ENCODE measurements around the gene LRRC15.

LRRC15 gene

DNA sequence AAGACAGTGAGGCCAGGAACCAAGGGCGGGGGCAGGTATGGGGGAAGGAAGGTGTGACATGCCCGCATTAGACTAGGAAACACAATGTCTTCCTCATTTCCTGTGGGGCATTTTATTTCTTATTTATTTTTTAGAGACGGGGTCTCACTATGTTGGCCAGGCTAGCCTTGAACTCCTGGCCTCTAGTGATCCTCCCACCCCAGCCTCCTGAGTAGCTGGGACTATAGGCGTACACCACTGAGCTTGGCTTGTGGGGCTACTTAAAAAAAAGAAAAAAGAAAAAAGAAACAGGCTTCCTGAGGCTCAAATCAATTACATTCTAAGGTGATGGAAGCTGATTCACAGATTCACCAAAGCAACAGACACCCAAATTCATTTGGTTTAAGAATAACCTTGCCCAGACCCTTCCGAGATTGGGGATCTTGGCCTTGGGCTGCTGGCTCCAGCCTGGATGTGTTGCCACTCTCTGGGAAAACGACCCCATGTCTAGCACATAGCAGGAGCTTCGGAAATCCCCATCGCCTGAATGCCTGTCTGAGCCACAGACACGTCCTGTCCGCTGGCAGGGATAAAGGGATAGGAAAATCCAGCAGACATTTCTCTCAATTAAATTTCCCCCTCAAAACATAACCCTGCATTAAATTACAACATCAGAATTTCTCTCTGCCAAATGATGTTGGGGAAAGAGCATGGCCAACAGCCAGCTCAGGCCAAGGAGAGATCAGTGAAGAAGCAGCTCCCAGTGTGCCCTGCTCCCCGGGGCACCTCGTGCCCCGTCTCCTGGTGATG, 31.4 kb downstream of the LRRC15 start:
- Mint-ChIP-seq H3K27ac (no peak overlapping the region), H3K4me1 (peaks cover 10% of the 10 kb centered on the region), H3K9me3 (no peaks in the 10 kb centered on the region), H3K36me3 (no peaks in the 10 kb centered on the region), H3K4me3 (no peak overlapping the region), H3K27me3 (peaks cover 55% of the 10 kb centered on the region)
- no peak for ATAC-seq

GRCh38 chr3:194336601-194337355, 32.8 kb downstream of the LRRC15 start:
- Mint-ChIP-seq H3K27ac (no peak overlapping the region), H3K36me3 (no peaks in the 10 kb centered on the region), H3K4me1 (peaks cover 11% of the 10 kb centered on the region), H3K9me3 (no peaks in the 10 kb centered on the region), H3K27me3 (peaks cover 55% of the 10 kb centered on the region), H3K4me3 (no peak overlapping the region)
- ATAC-seq: no peak

- Mint-ChIP-seq H3K27me3 (peaks cover 65% of the 10 kb centered on the region), H3K9me3 (no peaks in the 10 kb centered on the region), H3K4me1 (peaks cover 11% of the 10 kb centered on the region), H3K36me3 (no peaks in the 10 kb centered on the region), H3K4me3 (peak overlapping the region; percentile 82), H3K27ac (no peak overlapping the region)
- ATAC-seq: no peak
Observed at GRCh38 chr3:194333981-194334320, 35.6 kb downstream of the LRRC15 start.

GRCh38 chr3:194333212-194333980, 36.1 kb downstream of the LRRC15 start:
- H3K36me3 Mint-ChIP-seq: no peaks in the 10 kb centered on the region
- H3K4me1 Mint-ChIP-seq: peaks cover 11% of the 10 kb centered on the region
- peak; percentile 93 for ATAC-seq
- no peak overlapping the region for H3K27ac Mint-ChIP-seq
- H3K9me3 Mint-ChIP-seq: no peaks in the 10 kb centered on the region
- H3K27me3 Mint-ChIP-seq: peaks cover 65% of the 10 kb centered on the region
- H3K4me3 Mint-ChIP-seq: peak overlapping the region; percentile 82

GRCh38 chr3:194332858-194333211, 36.7 kb downstream of the LRRC15 start:
- no peak overlapping the region for H3K4me3 Mint-ChIP-seq

GRCh38 chr3:194330579-194330978, 39.0 kb downstream of the LRRC15 start:
- Mint-ChIP-seq H3K4me1 (peaks cover 11% of the 10 kb centered on the region), H3K4me3 (no peak overlapping the region), H3K27me3 (peaks cover 46% of the 10 kb centered on the region), H3K27ac (no peak overlapping the region), H3K36me3 (no peaks in the 10 kb centered on the region), H3K9me3 (no peaks in the 10 kb centered on the region)
- ATAC-seq: no peak

More at GRCh38 chr3:194332858-194333211, 36.7 kb downstream of the LRRC15 start:
- H3K9me3 Mint-ChIP-seq: no peaks in the 10 kb centered on the region
- no peak overlapping the region for H3K27ac Mint-ChIP-seq
- no peaks in the 10 kb centered on the region for H3K36me3 Mint-ChIP-seq
- H3K27me3 Mint-ChIP-seq: peaks cover 65% of the 10 kb centered on the region
- peaks cover 11% of the 10 kb centered on the region for H3K4me1 Mint-ChIP-seq
- no peak for ATAC-seq

DNA sequence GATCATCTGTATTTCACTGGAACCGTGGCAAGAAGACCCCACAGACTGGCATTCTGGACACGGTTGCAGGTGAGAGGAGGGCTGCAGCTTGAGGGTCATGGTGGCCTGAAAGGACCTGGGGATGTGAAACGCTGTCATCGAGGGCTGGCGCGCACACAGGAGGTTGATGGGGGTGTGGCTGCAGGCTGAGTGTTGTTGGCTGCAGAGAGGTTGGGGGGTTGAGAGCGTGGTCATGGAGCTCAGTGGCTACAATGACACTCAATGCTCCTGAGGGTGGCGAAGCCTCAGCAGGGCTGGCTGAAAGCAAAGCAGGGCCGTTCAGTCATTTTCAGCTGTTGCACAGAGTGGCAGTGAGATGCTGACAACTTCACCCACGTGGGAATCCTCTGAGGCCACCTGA, 39.4 kb downstream of the LRRC15 start:
- no peak overlapping the region for H3K27ac Mint-ChIP-seq
- ATAC-seq: no peak
- H3K4me1 Mint-ChIP-seq: peaks cover 11% of the 10 kb centered on the region

DNA sequence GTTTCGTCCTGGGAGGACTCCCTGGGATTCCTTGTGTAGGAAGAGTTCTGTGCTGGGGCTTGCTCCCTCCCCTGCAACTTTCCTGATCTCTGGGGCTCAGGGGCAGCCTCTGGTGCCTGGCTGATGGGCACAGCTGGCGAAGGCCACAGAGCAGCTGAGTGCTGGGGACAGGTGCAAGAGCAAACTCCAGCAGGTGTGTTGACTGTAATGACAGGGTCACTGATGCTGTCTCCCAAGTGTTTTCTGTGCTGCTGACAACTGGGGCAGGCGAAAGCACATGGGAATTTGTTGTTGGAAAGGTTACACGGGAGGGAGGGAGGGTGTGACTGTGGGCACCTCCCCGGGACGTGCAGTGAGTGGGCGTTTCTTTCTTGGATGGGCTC, 40.0 kb downstream of the LRRC15 start:
- Mint-ChIP-seq H3K27ac (no peak overlapping the region), H3K9me3 (no peaks in the 10 kb centered on the region), H3K27me3 (peaks cover 43% of the 10 kb centered on the region), H3K4me3 (no peak overlapping the region), H3K4me1 (peaks cover 11% of the 10 kb centered on the region), H3K36me3 (no peaks in the 10 kb centered on the region)
- no peak for ATAC-seq

More for the DNA sequence above, 39.4 kb downstream of the LRRC15 start:
- peaks cover 43% of the 10 kb centered on the region for H3K27me3 Mint-ChIP-seq
- H3K4me3 Mint-ChIP-seq: no peak overlapping the region
- no peaks in the 10 kb centered on the region for H3K36me3 Mint-ChIP-seq
- no peaks in the 10 kb centered on the region for H3K9me3 Mint-ChIP-seq

GRCh38 chr3:194328942-194329582, 40.5 kb downstream of the LRRC15 start:
- Mint-ChIP-seq H3K9me3 (no peaks in the 10 kb centered on the region), H3K27ac (no peak overlapping the region), H3K4me1 (peaks cover 10% of the 10 kb centered on the region), H3K4me3 (no peak overlapping the region), H3K27me3 (peaks cover 39% of the 10 kb centered on the region), H3K36me3 (no peaks in the 10 kb centered on the region)
- ATAC-seq: no peak

GRCh38 chr3:194328053-194328657, 41.4 kb downstream of the LRRC15 start:
- Mint-ChIP-seq H3K27ac (no peak overlapping the region), H3K4me1 (peaks cover under 1% of the 10 kb centered on the region), H3K9me3 (no peaks in the 10 kb centered on the region), H3K4me3 (no peak overlapping the region), H3K27me3 (peaks cover 30% of the 10 kb centered on the region), H3K36me3 (no peaks in the 10 kb centered on the region)
- no peak for ATAC-seq

DNA sequence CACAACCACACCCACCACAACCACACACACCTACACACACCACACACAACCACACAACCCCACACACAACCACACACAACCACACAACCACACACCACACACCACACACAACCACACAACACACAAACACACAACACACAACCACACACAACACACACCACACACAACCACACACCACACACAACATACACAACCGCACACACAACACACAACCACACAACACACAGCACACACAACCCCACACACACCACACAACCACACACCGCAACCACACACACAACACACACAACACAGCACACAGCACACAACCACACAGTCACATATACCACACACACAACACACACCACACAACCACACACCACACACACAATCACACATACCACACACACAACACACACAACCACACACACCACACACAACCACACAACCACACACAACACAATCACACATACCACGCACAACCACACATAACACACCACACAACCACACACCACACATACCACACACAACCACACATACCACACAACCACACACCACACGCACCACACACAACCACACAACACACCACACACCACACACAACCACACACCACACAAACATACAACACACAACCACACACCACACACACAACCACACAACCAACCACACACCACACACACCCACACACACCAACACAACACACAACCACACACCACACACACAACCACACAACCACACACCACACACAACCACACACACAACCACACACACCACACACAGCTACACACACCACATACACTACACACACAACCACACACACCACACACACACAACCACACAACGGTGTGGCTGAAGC, 42.1 kb downstream of the LRRC15 start:
- Mint-ChIP-seq H3K4me3 (no peak overlapping the region), H3K27me3 (peaks cover 28% of the 10 kb centered on the region), H3K36me3 (no peaks in the 10 kb centered on the region), H3K27ac (no peak overlapping the region), H3K9me3 (no peaks in the 10 kb centered on the region), H3K4me1 (no peaks in the 10 kb centered on the region)
- no peak for ATAC-seq

DNA sequence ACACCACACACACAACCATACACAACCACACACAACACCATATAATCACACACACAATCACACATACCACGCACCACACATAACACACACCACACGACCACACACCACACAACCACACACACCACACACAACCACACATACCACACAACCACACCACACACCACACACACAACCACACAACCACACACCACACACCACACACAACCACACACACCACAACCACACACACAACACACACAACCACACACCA, 42.6 kb downstream of the LRRC15 start:
- peaks cover 29% of the 10 kb centered on the region for H3K27me3 Mint-ChIP-seq
- no peak overlapping the region for H3K27ac Mint-ChIP-seq
- no peaks in the 10 kb centered on the region for H3K9me3 Mint-ChIP-seq
- no peak overlapping the region for H3K4me3 Mint-ChIP-seq
- no peaks in the 10 kb centered on the region for H3K36me3 Mint-ChIP-seq
- H3K4me1 Mint-ChIP-seq: no peaks in the 10 kb centered on the region
- ATAC-seq: no peak

GRCh38 chr3:194326192-194326967, 43.2 kb downstream of the LRRC15 start:
- Mint-ChIP-seq H3K4me1 (no peaks in the 10 kb centered on the region), H3K4me3 (no peak overlapping the region), H3K27me3 (peaks cover 26% of the 10 kb centered on the region), H3K9me3 (no peaks in the 10 kb centered on the region), H3K36me3 (no peaks in the 10 kb centered on the region), H3K27ac (no peak overlapping the region)
- no peak for ATAC-seq

Data from stimulated activated memory B cell treated with anti-CD40 and anti-IgM and Interleukin-4, amounts not matched to agents 10 μg/mL and 1 μg/mL and 100 μg/mL, for 72 hours (primary cell).